HG03103 (cell line): ENCODE data around the gene C11orf91.

Experiments
- ATAC-seq: cut with Tn5 transposase; IDR thresholded peaks from one replicate; pipeline ENCODE4 v1.9.1; 2021; ENCODE audit warnings: low read depth; ENCODE audit not compliant: unreplicated experiment

C11orf91 gene

GRCh38 chr11:33654594-33654993, 46.0 kb downstream of the C11orf91 start:
- no peak for ATAC-seq

GRCh38 chr11:33652930-33653329, 47.7 kb downstream of the C11orf91 start:
- no peak for ATAC-seq

- ATAC-seq = no peak
These were observed 48.2 kb downstream of the C11orf91 start for GRCh38 chr11:33652431-33652830.

- ATAC-seq = no peak
These were observed 48.6 kb downstream of the C11orf91 start for GRCh38 chr11:33651990-33652389.

- ATAC-seq = no peak
These were observed 49.1 kb downstream of the C11orf91 start for GRCh38 chr11:33651555-33651954.

- ATAC-seq = no peak
These were observed 50.7 kb downstream of the C11orf91 start for GRCh38 chr11:33649944-33650343.
